SK-N-SH (cell line): ENCODE measurements around the gene SIGLEC6. TPM values are rescaled to one million over a fixed set of nuclear protein-coding genes. Genes with fewer than 3 reads are reported as not detected.

Experiments used
- CTCF ChIA-PET: fragments of 300-600, 350-600 bp; formaldehyde crosslinking; extraction: SDS; loops from one replicate; lab custom pipeline; 2021; lab: Yijun Ruan, JAX
- POLR2A ChIA-PET: fragments of 350-600 bp; sonication (Branson Sonifier 250); formaldehyde crosslinking; extraction: SDS; loops from one replicate; lab custom pipeline; 2020; ENCODE audit warnings: antibody characterized with exemption, inconsistent platforms; lab: Yijun Ruan, JAX
- DNase-seq: peaks from one replicate; pipeline ENCODE4 v3.0.0; 2012
- H2AFZ ChIP-seq: fragments of 200-600 bp; sonication (generic); 2 replicates; pipeline ENCODE4 v1.8.1; 2016; ENCODE audit warnings: antibody characterized with exemption, mild to moderate bottlenecking, low read depth
- H3F3A ChIP-seq: fragments of 200-600 bp; sonication (generic); replicated peaks from 2 replicates; pipeline ENCODE3; 2016; ENCODE audit warnings: antibody characterized with exemption, mild to moderate bottlenecking; ENCODE audit not compliant: insufficient read depth
- H3K27ac ChIP-seq, 2 experiments: fragments of 200-500 bp in 1 of 2; fragments of 200-600 bp in 1 of 2; sonication (Bioruptor generic) in 1 of 2; sonication (generic), shearing (Covaris generic) in 1 of 2; 2 replicates each; pipeline versions ENCODE4 v1.5.1 to v1.6.1; 2014 to 2016; ENCODE audit warnings: low read depth in 2 of 2, inconsistent platforms in 1 of 2, low read length in 1 of 2, mild to moderate bottlenecking in 1 of 2, mixed read lengths in 1 of 2
- H3K27me3 ChIP-seq: fragments of 200-600 bp; sonication (generic), shearing (Covaris generic); 2 replicates; pipeline ENCODE4 v1.6.1; 2016; ENCODE audit warnings: mixed run types; ENCODE audit not compliant: insufficient read depth
- H3K36me3 ChIP-seq, 2 experiments: fragments of 200-500 bp in 1 of 2; fragments of 200-600 bp in 1 of 2; sonication (Bioruptor generic) in 1 of 2; sonication (generic) in 1 of 2; replicated peaks in 1 of 2; 2 replicates each; pipeline versions ENCODE3 to v1.5.1; 2014 to 2016; ENCODE audit warnings: low read length in 1 of 2, mild to moderate bottlenecking in 1 of 2; ENCODE audit not compliant: insufficient read depth in 2 of 2, control insufficient read depth in 1 of 2
- H3K4me1 ChIP-seq, 2 experiments: fragments of 200-500 bp in 1 of 2; fragments of 200-600 bp in 1 of 2; sonication (Bioruptor generic) in 1 of 2; sonication (generic), shearing (Covaris generic) in 1 of 2; 2 replicates each; pipeline versions ENCODE4 v1.5.1 to v1.6.1; 2014 to 2016; ENCODE audit warnings: low read depth in 1 of 2, low read length in 1 of 2, mixed run types in 1 of 2; ENCODE audit not compliant: insufficient read depth in 2 of 2, control insufficient read depth in 1 of 2
- H3K4me2 ChIP-seq: fragments of 200-600 bp; sonication (generic), shearing (Covaris generic); 2 replicates; pipeline ENCODE4 v1.6.1; 2017; ENCODE audit warnings: mixed run types
- H3K4me3 ChIP-seq, 2 experiments: fragments of 200-500 bp in 1 of 2; fragments of 200-600 bp in 1 of 2; sonication (Bioruptor generic) in 1 of 2; sonication (generic), shearing (Covaris generic) in 1 of 2; 2 replicates each; pipeline versions ENCODE4 v1.5.1 to v1.8.1; 2014 to 2016; ENCODE audit warnings: low read depth in 2 of 2, inconsistent platforms in 1 of 2, low read length in 1 of 2, mild to moderate bottlenecking in 1 of 2, mixed read lengths in 1 of 2, moderate library complexity in 1 of 2
- H3K79me2 ChIP-seq: fragments of 200-600 bp; sonication (generic); 2 replicates; pipeline ENCODE4 v1.8.1; 2017; ENCODE audit warnings: mild to moderate bottlenecking; ENCODE audit not compliant: insufficient read depth
- H3K9ac ChIP-seq: fragments of 200-600 bp; sonication (generic); 2 replicates; pipeline ENCODE4 v1.6.1; 2017; ENCODE audit warnings: mixed run types
- H3K9me2 ChIP-seq: fragments of 200-600 bp; sonication (generic); 2 replicates; pipeline ENCODE4 v1.6.1; 2017; ENCODE audit warnings: mixed run types
- H3K9me3 ChIP-seq: fragments of 200-600 bp; sonication (generic); 2 replicates; pipeline ENCODE4 v1.6.1; 2017; ENCODE audit warnings: mixed run types, mild to moderate bottlenecking, moderate library complexity
- H4K20me1 ChIP-seq: fragments of 200-600 bp; sonication (generic); 2 replicates; pipeline ENCODE4 v1.6.1; 2017; ENCODE audit warnings: mild to moderate bottlenecking, mixed run types; ENCODE audit not compliant: insufficient read depth
- CHD2 ChIP-seq: fragments of 150-350 bp; IDR thresholded peaks from 2 replicates; pipeline ENCODE4 v1.6.1; 2018; ENCODE audit warnings: low read length; ENCODE audit not compliant: partially characterized antibody
- ELF1 ChIP-seq: IDR thresholded peaks from 2 replicates; pipeline ENCODE4 v1.4.0; 2012
- EZH2phosphoT487 ChIP-seq: fragments of 200-600 bp; sonication (generic); IDR thresholded peaks from 2 replicates; pipeline ENCODE4 v1.6.1; 2017; ENCODE audit warnings: low read depth, mixed run types, mild to moderate bottlenecking, antibody characterized with exemption, moderate library complexity, borderline replicate concordance
- FOSL2 ChIP-seq: IDR thresholded peaks from 2 replicates; pipeline ENCODE4 v1.4.0; 2012; ENCODE audit warnings: low read depth, mild to moderate bottlenecking, moderate library complexity, borderline replicate concordance
- FOXJ3 ChIP-seq: sonication (generic); formaldehyde crosslinking; IDR thresholded peaks from 2 replicates; pipeline ENCODE4 v1.5.1; 2020; ENCODE audit warnings: mild to moderate bottlenecking, missing genetic modification reagents
- FOXM1 ChIP-seq: IDR thresholded peaks from 2 replicates; pipeline ENCODE4 v1.4.0; 2012; ENCODE audit warnings: low read depth, mild to moderate bottlenecking
- GABPA ChIP-seq: IDR thresholded peaks from 2 replicates; pipeline ENCODE4 v1.4.0; 2012; ENCODE audit warnings: low read depth, mild to moderate bottlenecking
- MXI1 ChIP-seq: IDR thresholded peaks from 2 replicates; pipeline ENCODE4 v1.6.1; 2012; ENCODE audit warnings: mild to moderate bottlenecking, low read depth, low read length, improper control_type of control experiment
- NRF1 ChIP-seq: IDR thresholded peaks from 2 replicates; pipeline ENCODE4 v1.6.1; 2012; ENCODE audit warnings: low read depth, mild to moderate bottlenecking, low read length
- RFX5 ChIP-seq: IDR thresholded peaks from 2 replicates; pipeline ENCODE4 v1.6.1; 2012; ENCODE audit warnings: mild to moderate bottlenecking, improper control_type of control experiment, low read length
- RXRA ChIP-seq: IDR thresholded peaks from 2 replicates; pipeline ENCODE4 v1.4.0; 2012; ENCODE audit warnings: low read depth, mild to moderate bottlenecking, borderline replicate concordance
- SIN3A ChIP-seq: IDR thresholded peaks from 2 replicates; pipeline ENCODE4 v1.6.1; 2012; ENCODE audit warnings: low read depth, mild to moderate bottlenecking, low read length, moderate library complexity, borderline replicate concordance
- SMC3 ChIP-seq: IDR thresholded peaks from 2 replicates; pipeline ENCODE4 v1.6.1; 2012; ENCODE audit warnings: low read depth, low read length, improper control_type of control experiment
- TCF12 ChIP-seq: IDR thresholded peaks from 2 replicates; pipeline ENCODE4 v1.4.0; 2012
- YY1 ChIP-seq: IDR thresholded peaks from 2 replicates; pipeline ENCODE4 v1.4.0; 2012; ENCODE audit warnings: low read depth, mild to moderate bottlenecking
- WGBS: methylation state at CpG from one replicate; pipeline ENCODE4 v1.1.6; 2017; ENCODE audit warnings: low lambda C conversion rate; 5-methylcytosine and 5-hydroxymethylcytosine counted together
- polyA plus RNA-seq, 3 experiments: library from polyadenylated mRNA; depleted of rRNA; stranded (reverse); fragments of >200 nt; gene quantifications; 2 replicates each; pipeline ENCODE4 v1.2.3, GENCODE V29; 2012
- TF ChIP-seq, protein P1 (sequence below): fragments of 150-350 bp; IDR thresholded peaks from 2 replicates; pipeline ENCODE4 v1.6.1; 2016; ENCODE audit warnings: mild to moderate bottlenecking, low read depth, low read length
- TF ChIP-seq, protein P2 (sequence below): fragments of 200-600 bp; sonication (generic); IDR thresholded peaks from 2 replicates; pipeline ENCODE4 v1.6.1; 2017; ENCODE audit warnings: antibody characterized with exemption, mild to moderate bottlenecking, moderate library complexity
- TF ChIP-seq, protein P3 (sequence below): IDR thresholded peaks from 2 replicates; pipeline ENCODE4 v1.4.0; 2012; ENCODE audit warnings: low read depth
- TF ChIP-seq, protein P4 (sequence below): IDR thresholded peaks from 2 replicates; pipeline ENCODE4 v1.4.0; 2012; ENCODE audit warnings: low read depth, borderline replicate concordance
- TF ChIP-seq, protein P5 (sequence below): fragments of 150-350 bp; IDR thresholded peaks from 2 replicates; pipeline ENCODE4 v1.6.1; 2017; ENCODE audit warnings: antibody characterized with exemption, low read length, low read depth, borderline replicate concordance

Gene SIGLEC6
- polyA plus RNA-seq, 1 of the 3 experiments (the other 2 are of a cell fraction): not detected

DNA sequence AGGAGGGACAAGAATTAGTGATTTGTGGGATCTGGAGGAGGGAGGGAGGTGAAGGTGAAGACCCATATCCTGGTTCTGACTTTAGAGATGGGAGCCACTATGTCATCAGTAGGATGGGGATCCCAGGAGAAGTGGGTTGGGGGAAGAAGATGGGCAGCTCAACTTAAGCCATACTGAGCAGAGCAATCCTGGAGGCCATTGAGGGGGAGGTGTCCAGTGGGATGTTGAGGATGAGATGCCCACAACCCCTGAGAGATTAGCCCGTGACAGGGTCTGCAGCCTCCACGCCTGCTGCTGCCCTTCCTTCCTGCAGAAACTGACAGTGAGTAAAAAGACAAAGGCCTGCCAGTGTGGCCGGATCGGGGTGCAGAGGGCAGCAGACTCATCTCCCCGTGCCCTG lies 11.2 kb upstream of the SIGLEC6 start:
- Histone ChIP-seq H3K4me1 (no peaks in the 10 kb centered on the region), H3K4me2 (no peak overlapping the region), H3K4me3 (no peak overlapping the region), H3K36me3 (no peaks in the 10 kb centered on the region), H4K20me1 (no peaks in the 10 kb centered on the region), H2AFZ (no peak overlapping the region), H3K9me2 (no peaks in the 10 kb centered on the region), H3K27ac (no peak overlapping the region), H3K9me3 (no peaks in the 10 kb centered on the region), H3K27me3 (peaks cover 36% of the 10 kb centered on the region; the same call in 1 of the 2 replicates), H3K79me2 (no peaks in the 10 kb centered on the region), H3K9ac (no peak overlapping the region), H3F3A (no peaks in the 10 kb centered on the region)
- WGBS: 0% methylated on average over 5 of the region's 5 CpGs
- TF ChIP-seq RFX5: no peak
- TF ChIP-seq, protein P1, sequence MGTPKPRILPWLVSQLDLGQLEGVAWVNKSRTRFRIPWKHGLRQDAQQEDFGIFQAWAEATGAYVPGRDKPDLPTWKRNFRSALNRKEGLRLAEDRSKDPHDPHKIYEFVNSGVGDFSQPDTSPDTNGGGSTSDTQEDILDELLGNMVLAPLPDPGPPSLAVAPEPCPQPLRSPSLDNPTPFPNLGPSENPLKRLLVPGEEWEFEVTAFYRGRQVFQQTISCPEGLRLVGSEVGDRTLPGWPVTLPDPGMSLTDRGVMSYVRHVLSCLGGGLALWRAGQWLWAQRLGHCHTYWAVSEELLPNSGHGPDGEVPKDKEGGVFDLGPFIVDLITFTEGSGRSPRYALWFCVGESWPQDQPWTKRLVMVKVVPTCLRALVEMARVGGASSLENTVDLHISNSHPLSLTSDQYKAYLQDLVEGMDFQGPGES: no peak
- TF ChIP-seq, protein P2, sequence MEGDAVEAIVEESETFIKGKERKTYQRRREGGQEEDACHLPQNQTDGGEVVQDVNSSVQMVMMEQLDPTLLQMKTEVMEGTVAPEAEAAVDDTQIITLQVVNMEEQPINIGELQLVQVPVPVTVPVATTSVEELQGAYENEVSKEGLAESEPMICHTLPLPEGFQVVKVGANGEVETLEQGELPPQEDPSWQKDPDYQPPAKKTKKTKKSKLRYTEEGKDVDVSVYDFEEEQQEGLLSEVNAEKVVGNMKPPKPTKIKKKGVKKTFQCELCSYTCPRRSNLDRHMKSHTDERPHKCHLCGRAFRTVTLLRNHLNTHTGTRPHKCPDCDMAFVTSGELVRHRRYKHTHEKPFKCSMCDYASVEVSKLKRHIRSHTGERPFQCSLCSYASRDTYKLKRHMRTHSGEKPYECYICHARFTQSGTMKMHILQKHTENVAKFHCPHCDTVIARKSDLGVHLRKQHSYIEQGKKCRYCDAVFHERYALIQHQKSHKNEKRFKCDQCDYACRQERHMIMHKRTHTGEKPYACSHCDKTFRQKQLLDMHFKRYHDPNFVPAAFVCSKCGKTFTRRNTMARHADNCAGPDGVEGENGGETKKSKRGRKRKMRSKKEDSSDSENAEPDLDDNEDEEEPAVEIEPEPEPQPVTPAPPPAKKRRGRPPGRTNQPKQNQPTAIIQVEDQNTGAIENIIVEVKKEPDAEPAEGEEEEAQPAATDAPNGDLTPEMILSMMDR: no peak
- TF ChIP-seq FOXM1: no peak
- no peak for TF ChIP-seq ELF1
- no peak for TF ChIP-seq TCF12
- TF ChIP-seq EZH2phosphoT487: no peak
- TF ChIP-seq, protein P3, sequence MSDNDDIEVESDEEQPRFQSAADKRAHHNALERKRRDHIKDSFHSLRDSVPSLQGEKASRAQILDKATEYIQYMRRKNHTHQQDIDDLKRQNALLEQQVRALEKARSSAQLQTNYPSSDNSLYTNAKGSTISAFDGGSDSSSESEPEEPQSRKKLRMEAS: no peak
- TF ChIP-seq, protein P4, sequence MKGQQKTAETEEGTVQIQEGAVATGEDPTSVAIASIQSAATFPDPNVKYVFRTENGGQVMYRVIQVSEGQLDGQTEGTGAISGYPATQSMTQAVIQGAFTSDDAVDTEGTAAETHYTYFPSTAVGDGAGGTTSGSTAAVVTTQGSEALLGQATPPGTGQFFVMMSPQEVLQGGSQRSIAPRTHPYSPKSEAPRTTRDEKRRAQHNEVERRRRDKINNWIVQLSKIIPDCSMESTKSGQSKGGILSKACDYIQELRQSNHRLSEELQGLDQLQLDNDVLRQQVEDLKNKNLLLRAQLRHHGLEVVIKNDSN: no peak
- TF ChIP-seq MXI1: no peak
- POLR2A ChIA-PET: no interaction called here
- CTCF ChIA-PET: no interaction called here
- DNase-seq: no peak

DNA sequence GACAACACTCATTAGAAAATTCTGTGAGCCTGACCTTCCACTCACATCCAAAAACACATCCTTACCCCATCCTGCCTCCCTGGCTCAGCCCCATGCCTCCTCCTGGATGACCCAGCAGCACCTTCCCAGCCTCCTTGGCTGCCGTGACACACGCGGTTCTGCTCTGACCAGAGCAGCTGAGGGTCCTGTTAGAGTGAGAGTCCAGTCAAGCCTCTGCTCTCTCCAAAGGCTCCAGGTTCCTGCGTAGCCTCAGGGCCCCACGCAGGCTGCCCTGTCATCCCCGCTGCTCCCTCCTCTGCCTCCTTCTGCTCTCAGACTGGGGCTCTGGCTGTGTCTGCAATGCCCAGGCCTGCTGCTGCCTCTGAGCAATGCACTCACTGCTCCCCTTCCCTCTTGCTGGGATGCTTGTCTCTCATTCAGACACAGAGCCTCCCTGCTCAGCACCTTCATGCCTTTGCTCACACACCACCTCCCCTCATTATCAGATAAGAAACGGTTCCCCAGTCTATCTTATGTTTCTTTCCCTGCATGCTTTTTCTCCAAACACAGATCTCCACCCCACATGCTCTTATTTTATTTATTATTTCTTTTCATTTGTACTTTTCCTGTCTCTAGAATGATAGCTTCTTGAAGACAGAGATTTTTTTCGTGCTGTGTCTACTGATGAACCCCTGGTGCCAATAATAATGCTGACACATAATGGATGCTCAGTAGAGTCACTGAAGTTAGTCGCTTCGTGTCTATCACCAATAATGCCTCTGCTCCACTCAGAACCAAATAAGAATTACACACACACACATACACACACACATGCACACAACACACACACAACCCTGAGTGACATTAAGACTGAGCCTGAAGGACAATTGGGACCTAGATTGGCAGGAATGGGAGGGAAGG lies 10.2 kb upstream of the SIGLEC6 start:
- Histone ChIP-seq H2AFZ (no peak overlapping the region), H3K36me3 (no peaks in the 10 kb centered on the region), H3K9me2 (no peaks in the 10 kb centered on the region), H3K9ac (no peak overlapping the region), H3K27ac (no peak overlapping the region), H3K79me2 (no peaks in the 10 kb centered on the region), H3K4me3 (no peak overlapping the region), H3F3A (no peaks in the 10 kb centered on the region), H3K4me2 (no peak overlapping the region), H3K4me1 (no peaks in the 10 kb centered on the region), H3K27me3 (peaks cover 30% of the 10 kb centered on the region; the same call in 1 of the 2 replicates), H4K20me1 (no peaks in the 10 kb centered on the region), H3K9me3 (no peaks in the 10 kb centered on the region)
- DNase-seq: no peak
- TF ChIP-seq SIN3A (no peak), GABPA (no peak), SMC3 (no peak), FOXJ3 (CRISPR knock-in tag) (no peak), NRF1 (no peak), RXRA (no peak), CHD2 (no peak), YY1 (no peak), FOXM1 (no peak), FOSL2 (no peak)
- TF ChIP-seq, protein P5, sequence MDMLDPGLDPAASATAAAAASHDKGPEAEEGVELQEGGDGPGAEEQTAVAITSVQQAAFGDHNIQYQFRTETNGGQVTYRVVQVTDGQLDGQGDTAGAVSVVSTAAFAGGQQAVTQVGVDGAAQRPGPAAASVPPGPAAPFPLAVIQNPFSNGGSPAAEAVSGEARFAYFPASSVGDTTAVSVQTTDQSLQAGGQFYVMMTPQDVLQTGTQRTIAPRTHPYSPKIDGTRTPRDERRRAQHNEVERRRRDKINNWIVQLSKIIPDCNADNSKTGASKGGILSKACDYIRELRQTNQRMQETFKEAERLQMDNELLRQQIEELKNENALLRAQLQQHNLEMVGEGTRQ: no peak
- 0% methylated on average over 4 of the region's 10 CpGs for WGBS
- CTCF ChIA-PET: interaction anchor here (0.9 kb wide), 1 partner anchor 26 kb away, joined by 5 read pairs; no protein-coding TSS in a partner anchor
- POLR2A ChIA-PET: no interaction called here
